Testis (tissue), 2 donors: Measurements from ENCODE around the gene ICA1.

Experiments
- POLR2A ChIP-seq: fragments of 450-650 bp; IDR thresholded peaks from one replicate; pipeline ENCODE4 v1.6.1; 2017; ENCODE audit warnings: antibody characterized with exemption, mild to moderate bottlenecking, moderate library complexity
- TF ChIP-seq, protein P1 (sequence below), 3 experiments: fragments of 450-650 bp in 2 of 3; fragments of 200-600 bp in 1 of 3; sonication (generic) in 1 of 3; IDR thresholded peaks; one replicate each; pipeline ENCODE4 v1.5.1; 2016 to 2019; ENCODE audit warnings: antibody characterized with exemption in 3 of 3, mild to moderate bottlenecking in 2 of 3, moderate library complexity in 1 of 3

DNA sequence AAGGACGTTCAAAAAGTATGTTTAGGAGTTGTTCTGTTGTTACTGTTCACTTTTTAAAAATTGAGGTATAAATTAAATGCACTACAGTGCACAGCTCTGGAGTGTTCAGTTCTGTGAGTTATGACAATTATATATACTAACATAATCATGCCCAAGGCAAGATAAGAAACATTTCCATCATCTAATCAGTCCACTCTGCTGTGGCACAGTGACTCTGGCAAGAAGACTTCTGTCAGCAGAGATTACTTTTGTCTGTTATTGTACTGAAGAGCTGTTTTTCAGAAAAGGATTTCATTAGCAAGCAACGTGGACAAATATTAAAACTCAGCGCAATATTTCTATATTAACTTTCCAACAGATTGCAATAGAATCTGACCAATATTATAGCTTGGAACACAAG lies 32.0 kb downstream of the ICA1 start:
- no peak for TF ChIP-seq POLR2A
- TF ChIP-seq, protein P1, sequence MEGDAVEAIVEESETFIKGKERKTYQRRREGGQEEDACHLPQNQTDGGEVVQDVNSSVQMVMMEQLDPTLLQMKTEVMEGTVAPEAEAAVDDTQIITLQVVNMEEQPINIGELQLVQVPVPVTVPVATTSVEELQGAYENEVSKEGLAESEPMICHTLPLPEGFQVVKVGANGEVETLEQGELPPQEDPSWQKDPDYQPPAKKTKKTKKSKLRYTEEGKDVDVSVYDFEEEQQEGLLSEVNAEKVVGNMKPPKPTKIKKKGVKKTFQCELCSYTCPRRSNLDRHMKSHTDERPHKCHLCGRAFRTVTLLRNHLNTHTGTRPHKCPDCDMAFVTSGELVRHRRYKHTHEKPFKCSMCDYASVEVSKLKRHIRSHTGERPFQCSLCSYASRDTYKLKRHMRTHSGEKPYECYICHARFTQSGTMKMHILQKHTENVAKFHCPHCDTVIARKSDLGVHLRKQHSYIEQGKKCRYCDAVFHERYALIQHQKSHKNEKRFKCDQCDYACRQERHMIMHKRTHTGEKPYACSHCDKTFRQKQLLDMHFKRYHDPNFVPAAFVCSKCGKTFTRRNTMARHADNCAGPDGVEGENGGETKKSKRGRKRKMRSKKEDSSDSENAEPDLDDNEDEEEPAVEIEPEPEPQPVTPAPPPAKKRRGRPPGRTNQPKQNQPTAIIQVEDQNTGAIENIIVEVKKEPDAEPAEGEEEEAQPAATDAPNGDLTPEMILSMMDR (IDR thresholded peaks at IDR 0.05) = no peak
